Measurements from ENCODE around the gene RLF.

- no peak for TF ChIP-seq CTCF (IDR thresholded peaks at IDR 0.05; ENCODE audit: low read length)
- no peak for TF ChIP-seq EZH2 (IDR thresholded peaks at IDR 0.05; ENCODE audit: borderline replicate concordance, low read length)
These were observed 86.5 kb downstream of the RLF start, which contains the start of gene TMCO2 for GRCh38 chr1:40247655-40248054.
